HS-5 (cell line): ENCODE results near the gene CNTN2.

ENCODE experiments used
- DNase-seq: peaks from one replicate; pipeline ENCODE4 v3.0.0-alpha.2; 2012; ENCODE audit warnings: low read depth

CNTN2 gene

GRCh38 chr1:205024679-205025078, 18.3 kb upstream of the CNTN2 start:
- DNase-seq: no peak

- DNase-seq: no peak
These were observed 17.8 kb upstream of the CNTN2 start for GRCh38 chr1:205025239-205025638.

GRCh38 chr1:205026181-205026580, 16.8 kb upstream of the CNTN2 start:
- DNase-seq: no peak

- DNase-seq: no peak
These were observed 14.6 kb upstream of the CNTN2 start for GRCh38 chr1:205028390-205028789.

- no peak for DNase-seq
These were observed 14.1 kb upstream of the CNTN2 start for GRCh38 chr1:205028924-205029323.

- no peak for DNase-seq
These were observed 12.8 kb upstream of the CNTN2 start for GRCh38 chr1:205030241-205030640.

- no peak for DNase-seq
These were observed 12.1 kb upstream of the CNTN2 start for GRCh38 chr1:205030896-205031295.

- DNase-seq: no peak
These were observed 10.5 kb upstream of the CNTN2 start for GRCh38 chr1:205032508-205032907.

GRCh38 chr1:205037539-205037938, 5.5 kb upstream of the CNTN2 start:
- no peak for DNase-seq

- no peak for DNase-seq
These were observed 4.8 kb upstream of the CNTN2 start for GRCh38 chr1:205038132-205038786.

GRCh38 chr1:205041001-205041715, 1.9 kb upstream of the CNTN2 start:
- no peak for DNase-seq

- DNase-seq: no peak
These were observed 758 bp upstream of the CNTN2 start for GRCh38 chr1:205041998-205042910.

GRCh38 chr1:205043866-205044265, 854 bp downstream of the CNTN2 start:
- DNase-seq: no peak

- DNase-seq: no peak
These were observed 1.7 kb downstream of the CNTN2 start for GRCh38 chr1:205044741-205045140.

GRCh38 chr1:205045146-205045545, 2.1 kb downstream of the CNTN2 start:
- DNase-seq: no peak

GRCh38 chr1:205046870-205047269, 3.9 kb downstream of the CNTN2 start:
- no peak for DNase-seq

GRCh38 chr1:205047764-205048231, 4.8 kb downstream of the CNTN2 start:
- no peak for DNase-seq

GRCh38 chr1:205048382-205048781, 5.4 kb downstream of the CNTN2 start:
- no peak for DNase-seq

GRCh38 chr1:205049479-205049878, 6.5 kb downstream of the CNTN2 start:
- no peak for DNase-seq

GRCh38 chr1:205052690-205053089, 9.7 kb downstream of the CNTN2 start:
- no peak for DNase-seq

- DNase-seq: no peak
These were observed 10.3 kb downstream of the CNTN2 start for GRCh38 chr1:205053296-205053695.

GRCh38 chr1:205054013-205054412, 11.0 kb downstream of the CNTN2 start:
- no peak for DNase-seq

GRCh38 chr1:205056188-205056611, 13.2 kb downstream of the CNTN2 start:
- no peak for DNase-seq
